HG03571 (cell line): ENCODE results near the gene USP6.
"Not testable (repeated sequence)": the region's sequence is repeated elsewhere in the genome, so short reads cannot be mapped to it uniquely, and the experiment has no call there.

Experiments used
- ATAC-seq: cut with Tn5 transposase; IDR thresholded peaks from one replicate; pipeline ENCODE4 v1.9.1; 2021; ENCODE audit not compliant: unreplicated experiment

Gene USP6

DNA sequence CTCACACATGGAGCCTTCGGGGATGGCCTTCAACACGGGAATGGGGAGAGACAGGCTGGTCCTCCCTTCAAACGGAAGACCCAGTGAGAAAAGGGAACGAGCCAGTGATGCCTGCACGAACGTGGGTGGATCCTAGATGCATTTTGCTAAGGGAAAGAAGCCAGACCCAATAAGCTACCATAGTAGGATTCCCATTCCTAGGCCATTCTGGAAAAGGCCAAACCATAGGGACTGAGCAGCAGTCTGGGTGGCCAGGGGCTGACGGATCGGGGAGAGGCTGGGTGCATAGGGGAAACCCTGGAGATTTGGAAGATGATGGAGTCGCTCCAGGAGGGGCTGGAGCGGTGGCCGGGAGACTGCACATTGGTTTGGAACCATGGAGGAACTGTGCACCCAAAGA, 18.7 kb downstream of the USP6 start:
- not testable (repeated sequence) for ATAC-seq

GRCh38 chr17:5135131-5135712, 19.4 kb downstream of the USP6 start:
- not testable (repeated sequence) for ATAC-seq

GRCh38 chr17:5135726-5136579, 20.1 kb downstream of the USP6 start:
- ATAC-seq = no peak

DNA sequence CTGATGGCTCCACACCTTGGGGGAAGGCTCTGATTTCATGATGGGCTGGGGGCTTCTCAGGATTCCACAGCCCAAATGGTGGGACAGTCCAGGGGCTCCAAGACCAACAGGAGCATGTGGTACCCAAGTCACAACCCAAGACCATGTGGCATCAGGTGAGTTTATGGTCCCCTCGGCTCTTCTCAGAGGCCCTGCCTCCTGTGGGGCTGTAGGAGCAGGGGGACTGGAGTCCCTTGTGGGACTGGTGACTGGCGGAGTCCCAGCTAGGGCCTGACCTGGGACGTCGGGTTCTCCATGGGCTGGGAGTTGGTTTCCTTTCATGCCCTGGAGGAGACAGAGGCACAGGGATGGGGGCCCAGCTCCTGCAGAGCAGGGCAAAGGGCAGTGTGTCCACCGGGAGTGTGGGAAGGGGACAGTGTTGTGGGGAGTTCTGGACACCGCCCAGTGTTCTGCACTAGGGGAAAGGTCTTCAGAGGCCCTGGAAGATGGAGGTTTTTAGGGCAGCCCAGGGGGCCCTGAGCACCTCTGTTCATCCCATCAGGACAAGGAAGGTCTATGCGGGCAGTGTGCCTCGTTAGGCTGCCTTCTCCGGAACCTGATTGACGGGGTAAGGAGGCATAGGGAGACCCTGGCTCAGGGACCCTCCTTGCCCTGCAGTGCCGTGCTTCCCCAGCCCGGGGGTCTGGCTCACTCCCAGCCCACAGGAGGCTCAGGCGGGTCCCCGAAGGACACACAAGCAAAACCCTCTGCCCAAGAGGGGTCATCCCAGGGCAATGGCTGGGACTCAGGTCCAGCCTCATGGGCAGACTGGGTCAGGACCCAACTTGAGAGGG, 21.0 kb downstream of the USP6 start:
- not testable (repeated sequence) for ATAC-seq

GRCh38 chr17:5137511-5138197, 21.8 kb downstream of the USP6 start:
- not testable (repeated sequence) for ATAC-seq

DNA sequence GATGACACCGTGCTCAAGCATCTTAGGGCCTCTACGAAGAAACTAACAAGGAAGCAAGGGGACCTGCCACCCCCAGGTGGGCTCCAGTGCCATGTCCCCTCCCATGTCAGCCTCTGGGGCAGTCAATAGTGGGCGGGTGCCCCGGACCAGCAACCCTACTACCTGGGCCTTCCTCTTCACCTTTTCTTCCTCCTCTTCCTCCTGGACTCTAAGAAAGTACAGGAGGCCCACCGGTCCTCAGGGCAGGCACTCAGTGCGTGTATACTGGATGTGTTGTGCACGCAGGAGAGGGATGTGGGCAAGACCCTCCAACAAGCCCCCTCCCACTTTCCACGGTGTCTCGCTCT, 22.3 kb downstream of the USP6 start:
- not testable (repeated sequence) for ATAC-seq

GRCh38 chr17:5138616-5139457, 23.0 kb downstream of the USP6 start:
- ATAC-seq = no peak

GRCh38 chr17:5139458-5139732, 23.6 kb downstream of the USP6 start:
- no peak for ATAC-seq

- not testable (repeated sequence) for ATAC-seq
Observed at GRCh38 chr17:5142877-5143276, 27.0 kb downstream of the USP6 start.

DNA sequence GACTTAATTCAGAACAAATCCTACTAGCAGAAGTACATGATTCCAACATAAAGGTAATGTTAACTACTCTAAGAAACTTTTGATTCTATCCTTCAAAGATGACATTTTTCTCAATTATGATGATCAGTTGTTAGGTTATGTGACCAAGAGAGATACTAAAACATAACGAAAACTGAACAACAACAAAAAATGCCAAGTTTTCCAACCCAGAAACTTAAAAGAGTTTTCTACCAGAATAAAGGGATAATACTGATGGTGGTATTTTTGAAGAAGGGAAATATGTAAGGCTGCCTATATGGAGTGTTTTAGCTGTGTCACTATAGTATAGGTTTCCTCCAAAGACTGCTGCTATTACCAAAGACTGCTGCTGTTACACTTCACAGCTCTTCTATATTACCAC, 30.3 kb downstream of the USP6 start:
- ATAC-seq = not testable (repeated sequence)

GRCh38 chr17:5160702-5161101, 44.9 kb downstream of the USP6 start:
- not testable (repeated sequence) for ATAC-seq

DNA sequence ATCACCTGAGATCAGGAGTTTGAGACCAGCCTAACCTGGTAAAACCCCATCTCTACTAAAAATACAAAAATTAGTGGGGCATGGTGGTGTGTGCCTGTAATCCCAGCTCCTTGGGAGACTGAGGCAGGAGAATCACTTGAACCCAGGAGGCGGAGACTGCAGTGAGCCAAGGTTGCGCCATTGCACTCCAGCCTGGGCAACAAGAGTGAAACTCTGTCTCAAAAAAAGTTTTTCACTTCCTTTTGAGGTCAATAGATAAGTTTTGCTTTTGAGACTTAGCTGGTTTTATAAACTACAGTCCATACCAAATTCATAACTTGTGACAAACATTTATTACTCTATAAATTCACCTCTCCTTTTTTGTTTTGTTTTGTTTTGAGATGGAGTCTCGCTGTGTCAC, 46.0 kb downstream of the USP6 start:
- not testable (repeated sequence) for ATAC-seq

DNA sequence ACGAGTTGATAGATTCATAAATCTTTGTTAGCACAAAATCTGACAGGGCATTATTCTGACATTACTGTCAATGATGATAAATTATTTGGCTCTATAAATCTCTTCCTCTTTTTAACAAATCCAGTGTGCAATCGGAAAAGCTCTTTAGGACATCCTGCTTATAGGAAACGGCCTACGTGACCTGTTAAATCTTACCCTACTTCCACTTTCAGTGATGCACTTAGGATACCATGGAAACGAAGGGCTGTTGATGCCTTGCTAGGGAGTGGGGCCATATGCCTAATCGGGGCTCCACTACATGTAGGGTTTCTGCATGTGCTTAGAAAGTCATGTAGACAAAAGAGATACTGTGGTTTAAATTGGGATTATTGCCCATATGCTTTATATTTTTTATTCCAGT, 48.6 kb downstream of the USP6 start:
- no peak for ATAC-seq

GRCh38 chr17:5165791-5166564, 50.1 kb downstream of the USP6 start:
- not testable (repeated sequence) for ATAC-seq

GRCh38 chr17:5175027-5175426, 59.2 kb downstream of the USP6 start:
- ATAC-seq = not testable (repeated sequence)

- ATAC-seq = no peak
Observed at GRCh38 chr17:5179003-5179402, 63.2 kb downstream of the USP6 start.

GRCh38 chr17:5181509-5182305, 65.9 kb downstream of the USP6 start:
- no peak for ATAC-seq

GRCh38 chr17:5182597-5183409, 67.0 kb downstream of the USP6 start:
- no peak for ATAC-seq
